Mesenchymal stem cell (in vitro differentiated cells and primary cell): ENCODE measurements around the gene SLC39A1.

ENCODE experiments used
- DNase-seq: peaks from one replicate; pipeline ENCODE4 v3.0.0-alpha.2; 2013
- H2AFZ ChIP-seq: one replicate; pipeline ENCODE4 v1.6.1; 2013; ENCODE audit warnings: low read depth, mild to moderate bottlenecking, control low read depth, inconsistent platforms, low read length, moderate library complexity
- H2AK5ac ChIP-seq: 2 replicates; pipeline ENCODE4 v1.6.1; 2013; ENCODE audit warnings: low read length, moderate library complexity, mild to moderate bottlenecking, inconsistent platforms; ENCODE audit not compliant: severe bottlenecking
- H2BK120ac ChIP-seq: one replicate; pipeline ENCODE4 v1.6.1; 2013; ENCODE audit warnings: low read depth, mild to moderate bottlenecking, inconsistent platforms, low read length, moderate library complexity
- H2BK12ac ChIP-seq, 2 experiments: one replicate each; pipeline ENCODE4 v1.6.1; 2013; ENCODE audit warnings: inconsistent platforms in 2 of 2, low read length in 2 of 2, mild to moderate bottlenecking in 2 of 2, moderate library complexity in 2 of 2, control low read depth in 1 of 2
- H2BK15ac ChIP-seq: one replicate; pipeline ENCODE4 v1.6.1; 2013; ENCODE audit warnings: mild to moderate bottlenecking, low read depth, inconsistent platforms; ENCODE audit not compliant: poor library complexity, severe bottlenecking
- H2BK5ac ChIP-seq: 2 replicates; pipeline ENCODE4 v1.6.1; 2013; ENCODE audit warnings: low read depth, mild to moderate bottlenecking, low read length, control low read depth, inconsistent platforms; ENCODE audit not compliant: poor library complexity, severe bottlenecking
- H3K14ac ChIP-seq, 2 experiments: one replicate each; pipeline ENCODE4 v1.6.1; 2013; ENCODE audit warnings: inconsistent platforms in 2 of 2, low read length in 2 of 2, control low read depth in 1 of 2, mild to moderate bottlenecking in 1 of 2, moderate library complexity in 1 of 2
- H3K18ac ChIP-seq, 2 experiments: one replicate each; pipeline ENCODE4 v1.6.1; 2013; ENCODE audit warnings: inconsistent platforms in 2 of 2, low read length in 2 of 2, control low read depth in 1 of 2, low read depth in 1 of 2, mild to moderate bottlenecking in 1 of 2
- H3K23ac ChIP-seq, 2 experiments: one replicate each; pipeline ENCODE4 v1.6.1; 2013; ENCODE audit warnings: inconsistent platforms in 2 of 2, low read length in 2 of 2, mild to moderate bottlenecking in 2 of 2, moderate library complexity in 2 of 2, control low read depth in 1 of 2
- H3K27ac ChIP-seq: 2 replicates; pipeline ENCODE4 v1.5.1; 2013; ENCODE audit warnings: mild to moderate bottlenecking, moderate library complexity, low read length, control low read depth, inconsistent platforms; ENCODE audit not compliant: poor library complexity, severe bottlenecking
- H3K27me3 ChIP-seq, 2 experiments: 2 replicates each; pipeline versions ENCODE4 v1.6.1 to v1.7.0; 2013; ENCODE audit warnings: low read length in 2 of 2, mild to moderate bottlenecking in 2 of 2, moderate library complexity in 2 of 2, control low read depth in 1 of 2, inconsistent platforms in 1 of 2; ENCODE audit not compliant: control insufficient read depth in 1 of 2, insufficient read depth in 1 of 2
- H3K36me3 ChIP-seq, 2 experiments: 2 replicates each; pipeline versions ENCODE4 v1.6.1 to v1.7.0; 2013; ENCODE audit warnings: low read length in 2 of 2, control low read depth in 1 of 2, inconsistent platforms in 1 of 2, low read depth in 1 of 2, mild to moderate bottlenecking in 1 of 2; ENCODE audit not compliant: insufficient read depth in 2 of 2, control insufficient read depth in 1 of 2
- H3K4ac ChIP-seq, 2 experiments: one replicate each; pipeline ENCODE4 v1.6.1; 2013; ENCODE audit warnings: inconsistent platforms in 2 of 2, low read length in 2 of 2, mild to moderate bottlenecking in 2 of 2, moderate library complexity in 2 of 2, control low read depth in 1 of 2, low read depth in 1 of 2
- H3K4me1 ChIP-seq: 2 replicates; pipeline ENCODE4 v1.6.1; 2013; ENCODE audit warnings: low read depth, low read length, control low read depth; ENCODE audit not compliant: control insufficient read depth, insufficient read depth
- H3K4me2 ChIP-seq: 2 replicates; pipeline ENCODE4 v1.6.1; 2013; ENCODE audit warnings: low read length, mild to moderate bottlenecking, inconsistent platforms; ENCODE audit not compliant: poor library complexity, severe bottlenecking
- H3K4me3 ChIP-seq, 2 experiments: 2 replicates each; pipeline versions ENCODE4 v1.5.1 to v1.7.0; 2013; ENCODE audit warnings: low read length in 2 of 2, mild to moderate bottlenecking in 2 of 2, control low read depth in 1 of 2, low read depth in 1 of 2; ENCODE audit not compliant: insufficient read depth in 1 of 2
- H3K79me1 ChIP-seq: replicated peaks from 2 replicates; pipeline ENCODE4 v1.6.1; 2013; ENCODE audit warnings: mild to moderate bottlenecking, control low read depth, low read length, inconsistent platforms; ENCODE audit not compliant: poor library complexity, severe bottlenecking
- H3K9ac ChIP-seq: 2 replicates; pipeline ENCODE4 v1.7.0; 2013; ENCODE audit warnings: mild to moderate bottlenecking, low read length, moderate library complexity
- H3K9me3 ChIP-seq: 2 replicates; pipeline ENCODE4 v1.7.0; 2013; ENCODE audit warnings: mild to moderate bottlenecking, low read length; ENCODE audit not compliant: control insufficient read depth
- H4K8ac ChIP-seq: one replicate; pipeline ENCODE4 v1.6.1; 2013; ENCODE audit warnings: inconsistent platforms, mild to moderate bottlenecking, low read length, moderate library complexity
- H4K91ac ChIP-seq: one replicate; pipeline ENCODE4 v1.6.1; 2013; ENCODE audit warnings: mild to moderate bottlenecking, low read length, inconsistent platforms
- WGBS: methylation state at CpG from one replicate; pipeline ENCODE4 v1.1.7; 2013; ENCODE audit warnings: mixed read lengths; 5-methylcytosine and 5-hydroxymethylcytosine counted together

The SLC39A1 gene

DNA sequence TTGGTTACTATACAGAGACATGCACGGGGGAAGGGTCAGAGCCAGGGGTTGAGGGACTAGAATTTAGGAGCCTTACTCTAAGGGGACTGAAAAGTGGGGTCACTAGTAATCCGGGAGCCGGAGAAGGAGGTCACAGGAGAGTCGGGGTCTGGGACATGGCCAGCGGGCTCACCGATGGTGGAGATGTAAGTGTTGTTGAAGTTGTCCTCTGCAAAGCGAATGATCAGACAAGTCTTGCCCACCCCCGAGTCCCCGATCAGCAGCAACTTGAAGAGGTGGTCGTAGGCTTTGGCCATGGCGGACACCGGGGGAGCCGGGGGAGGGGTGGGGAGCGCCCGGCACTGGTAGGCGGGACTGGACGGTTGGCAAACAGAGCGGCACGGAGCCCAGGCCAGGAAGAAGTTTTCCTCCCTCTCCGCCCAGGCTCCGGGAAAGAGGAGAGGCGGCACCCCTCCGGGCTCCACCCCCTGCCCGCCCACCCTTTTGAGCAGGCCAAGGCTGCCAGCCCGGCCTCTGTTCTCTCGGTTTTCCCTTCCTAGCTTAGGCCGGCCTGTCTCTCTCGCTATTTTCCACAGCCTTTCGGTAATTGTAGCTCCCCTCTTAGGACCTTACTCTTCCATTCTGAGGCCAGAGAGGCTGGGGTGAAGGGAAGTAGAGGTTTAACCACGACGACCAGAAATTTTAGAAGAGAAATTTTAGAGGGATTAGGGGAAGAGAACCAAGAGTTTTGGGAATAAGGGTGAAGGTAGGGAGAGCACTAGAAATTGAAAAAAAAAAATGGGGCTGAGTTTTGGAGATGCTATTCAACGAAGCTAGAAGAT, 22.8 kb upstream of the SLC39A1 start, which contains the start of gene RAB13:
Gene RAB13, minus strand, starts transcription at position 399 of the 821 bp plus-strand sequence. Its CDS starts 103 bp downstream, at position 296.
- H3K23ac ChIP-seq = peak within 1 kb of the TSS in 1 of 2 experiments; percentile 41
- under 1% methylated on average over 22 of the region's 32 CpGs for WGBS
- peaks cover 15% of the 10 kb centered on the region for H3K79me1 ChIP-seq

DNA sequence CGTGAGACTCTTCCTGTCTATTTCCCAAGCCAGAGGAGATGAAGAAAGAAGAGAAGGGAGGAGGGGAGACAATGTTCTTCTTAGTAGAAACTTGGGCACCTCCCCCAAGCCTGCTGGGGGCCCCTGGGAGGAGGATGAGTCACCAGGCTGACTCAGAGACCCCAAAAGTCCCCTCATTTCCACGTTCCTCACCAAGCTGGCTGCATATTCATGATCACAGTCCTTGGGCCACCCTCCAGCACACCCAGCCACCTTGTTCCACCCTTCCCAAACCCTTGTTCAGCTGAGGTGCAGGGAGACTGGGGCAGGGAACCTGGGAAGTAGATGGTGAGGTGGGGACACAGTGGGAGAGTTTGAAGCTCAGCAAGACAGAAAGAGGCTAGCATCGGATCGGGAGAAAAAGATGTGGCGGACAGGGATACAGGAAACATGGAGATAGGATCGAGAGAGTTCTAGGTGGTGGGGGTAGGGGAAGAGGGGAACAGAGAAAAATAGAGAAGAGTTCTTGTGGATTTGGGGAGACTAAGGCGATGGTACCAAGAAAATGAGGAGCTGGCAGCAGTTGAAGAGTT, 22.1 kb upstream of the SLC39A1 start:
- Histone ChIP-seq H2BK120ac (peak overlapping the region; percentile 3), H3K36me3 (peaks cover 24 to 38% of the 10 kb centered on the region in 2 experiments), H2BK12ac (peak overlapping the region; percentile 51 to 52), H3K4me3 (peak overlapping the region; percentile 55 to 99), H4K91ac (peak overlapping the region; percentile 20), H2AK5ac (peak overlapping the region; percentile 8), H2BK5ac (peak overlapping the region; percentile 12), H3K23ac (peak overlapping the region in 1 of 2 experiments; percentile 41), H3K27ac (peak overlapping the region; percentile 66), H3K79me1 (peaks cover 15% of the 10 kb centered on the region), H2BK15ac (no peak overlapping the region), H3K4me1 (peaks cover 2% of the 10 kb centered on the region), H4K8ac (peak overlapping the region; percentile 38), H3K14ac (peak overlapping the region; percentile 14 to 41), H3K4ac (peak overlapping the region; percentile 16 to 82), H3K18ac (peak overlapping the region; percentile 25 to 90), H3K9me3 (no peaks in the 10 kb centered on the region), H3K27me3 (no peaks in the 10 kb centered on the region), H3K4me2 (peak overlapping the region; percentile 29), H3K9ac (peak overlapping the region; percentile 99), H2AFZ (no peak overlapping the region)
- peak; percentile 94 for DNase-seq
- WGBS = 2% methylated on average over 6 of the region's 7 CpGs

More for the DNA sequence above, 22.8 kb upstream of the SLC39A1 start, which contains the start of gene RAB13:
- peak; percentile 92 for DNase-seq
- Histone ChIP-seq H3K14ac (peak within 1 kb of the TSS; percentile 14 to 41), H3K4me3 (peak within 1 kb of the TSS; percentile 55 to 99), H3K27ac (peak within 1 kb of the TSS; percentile 92), H3K18ac (peak within 1 kb of the TSS; percentile 25 to 90), H3K4me1 (peaks cover 2% of the 10 kb centered on the region), H2BK120ac (peak within 1 kb of the TSS; percentile 3), H2BK12ac (peak within 1 kb of the TSS; percentile 51 to 52), H4K91ac (peak within 1 kb of the TSS; percentile 20), H3K9ac (peak within 1 kb of the TSS; percentile 99), H2AFZ (peak within 1 kb of the TSS; percentile 51), H2AK5ac (peak within 1 kb of the TSS; percentile 8), H4K8ac (peak within 1 kb of the TSS; percentile 38), H2BK5ac (peak within 1 kb of the TSS; percentile 12), H3K36me3 (peaks cover 18 to 32% of the 10 kb centered on the region in 2 experiments), H2BK15ac (no peak within 1 kb of the TSS), H3K4me2 (peak within 1 kb of the TSS; percentile 88), H3K27me3 (no peaks in the 10 kb centered on the region), H3K4ac (peak within 1 kb of the TSS; percentile 16 to 82), H3K9me3 (no peaks in the 10 kb centered on the region)

DNA sequence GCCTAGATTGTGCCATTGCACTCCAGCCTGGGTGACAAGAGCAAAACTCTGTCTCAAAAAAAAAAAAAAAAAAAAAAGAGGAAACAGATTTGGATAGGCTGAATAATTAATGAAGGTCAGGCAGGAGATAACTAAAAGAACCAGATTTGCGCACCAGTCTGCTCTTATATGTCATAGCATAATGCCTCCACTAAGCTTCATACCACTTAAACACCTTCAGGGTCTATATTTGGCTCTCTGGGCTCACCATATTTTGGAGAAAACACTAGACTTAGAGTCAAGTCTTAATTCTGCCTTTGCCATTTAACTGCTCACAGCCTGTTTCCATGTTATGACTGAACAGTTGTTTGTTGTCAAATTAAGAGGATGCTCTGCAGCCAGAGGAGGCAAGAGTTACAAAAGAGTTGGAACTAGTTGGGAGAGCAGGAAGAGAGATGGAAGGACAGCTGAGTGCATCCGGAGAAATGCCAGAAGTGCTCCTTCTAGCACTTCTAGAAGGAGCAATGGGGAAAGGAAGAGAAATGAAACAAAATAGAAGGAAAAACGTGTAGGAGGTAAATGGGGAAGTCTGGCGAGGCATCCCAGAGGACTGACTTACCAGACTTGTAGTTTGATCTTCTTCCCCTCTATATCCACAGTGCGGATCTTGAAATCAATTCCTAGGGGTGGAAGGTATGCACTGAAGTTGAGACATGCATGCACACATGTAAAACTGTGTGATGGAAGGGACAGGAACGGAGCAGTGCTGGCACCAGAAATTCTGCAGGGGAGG, 21.0 kb upstream of the SLC39A1 start:
- Histone ChIP-seq H3K79me1 (peaks cover 15% of the 10 kb centered on the region), H3K9ac (peak overlapping the region; percentile 99), H4K91ac (peak overlapping the region; percentile 23), H4K8ac (no peak overlapping the region), H2BK15ac (no peak overlapping the region), H2BK5ac (no peak overlapping the region), H3K27ac (no peak overlapping the region), H3K27me3 (no peaks in the 10 kb centered on the region), H3K18ac (peak overlapping the region in 1 of 2 experiments; percentile 61), H2BK120ac (no peak overlapping the region), H2AFZ (no peak overlapping the region), H2BK12ac (no peak overlapping the region), H3K4me3 (peak overlapping the region in 1 of 2 experiments; percentile 99), H3K4me2 (peak overlapping the region; percentile 29), H3K9me3 (no peaks in the 10 kb centered on the region), H3K4ac (no peak overlapping the region), H3K14ac (peak overlapping the region in 1 of 2 experiments; percentile 64), H3K23ac (no peak overlapping the region), H3K36me3 (peaks cover 27 to 45% of the 10 kb centered on the region in 2 experiments), H2AK5ac (peak overlapping the region; percentile 61), H3K4me1 (peaks cover 2% of the 10 kb centered on the region)
- 90% methylated on average over 6 of the region's 6 CpGs for WGBS
- no peak for DNase-seq
